8988T (cell line): ENCODE measurements around the gene TMEM127.
"Not testable (repeated sequence)": the region's sequence is repeated elsewhere in the genome, so short reads cannot be mapped to it uniquely, and the experiment has no call there.

Experiments
- DNase-seq: peaks from one replicate; pipeline ENCODE4 v3.0.0; 2011

The TMEM127 gene

DNA sequence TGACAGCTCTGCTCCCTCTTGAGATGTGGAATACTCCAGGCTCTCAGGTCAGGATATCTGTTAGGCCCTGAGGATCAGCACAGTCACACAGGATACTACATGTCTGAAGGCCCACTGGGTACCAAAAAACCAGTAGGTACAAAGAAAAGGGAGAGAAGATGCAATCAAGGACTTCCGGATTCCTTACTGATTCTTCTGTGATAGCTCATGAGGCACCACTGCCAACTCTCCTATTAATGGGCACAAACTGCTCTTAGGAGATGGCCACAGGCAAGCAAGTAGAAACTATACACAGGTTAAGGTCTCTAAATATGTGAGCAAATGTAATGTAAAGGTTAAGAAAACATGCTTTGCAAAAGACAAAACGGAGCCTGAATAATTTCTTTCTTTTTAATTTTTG is 3.5 kb downstream of the TMEM127 start:
- DNase-seq, result no peak

GRCh38 chr2:96261328-96262003 is 4.3 kb downstream of the TMEM127 start:
- no peak for DNase-seq

DNA sequence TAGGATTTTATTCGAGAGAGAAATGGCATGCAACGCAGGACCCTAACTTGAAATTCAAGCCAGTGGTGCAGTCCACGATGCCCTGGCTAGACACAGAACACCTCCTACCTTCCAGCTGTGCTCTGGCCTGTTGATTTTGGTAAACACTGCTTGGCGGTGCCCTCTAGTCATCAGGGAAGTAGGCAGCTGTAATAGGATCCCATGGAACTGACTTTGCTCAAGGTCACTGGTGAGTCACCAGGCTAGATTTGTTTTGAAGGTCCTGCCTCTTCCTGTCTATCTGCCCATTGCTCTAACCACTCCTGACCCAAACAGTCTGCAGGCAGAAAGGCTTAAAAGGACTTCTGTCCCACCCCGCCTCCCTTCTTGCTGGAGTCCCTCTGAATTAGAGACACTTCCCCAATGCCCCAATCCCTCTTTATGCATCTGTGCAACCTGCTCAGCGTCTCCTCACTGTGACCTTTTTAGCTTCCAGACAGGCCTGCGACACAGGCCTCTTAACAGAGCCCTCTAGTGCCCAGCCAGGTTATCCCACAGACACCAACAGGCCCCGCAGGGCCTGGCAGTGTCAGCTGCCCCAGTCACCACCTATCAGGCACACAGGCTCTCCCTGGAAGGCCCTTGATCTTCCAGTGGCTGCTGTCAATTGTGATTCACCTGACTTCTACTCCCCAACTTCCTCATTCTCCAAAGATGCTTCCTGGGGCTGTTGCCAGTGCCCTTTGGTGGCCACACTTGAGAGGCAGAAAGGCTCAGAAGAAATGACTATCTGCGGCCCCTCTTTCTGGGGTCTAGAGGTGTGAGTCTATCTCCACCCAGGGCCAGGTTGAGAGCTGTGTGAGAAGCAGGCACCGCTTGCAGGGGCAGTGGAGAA is 5.2 kb downstream of the TMEM127 start:
- peak; percentile 93 for DNase-seq

GRCh38 chr2:96259497-96259921 is 6.3 kb downstream of the TMEM127 start:
- DNase-seq, result no peak

DNA sequence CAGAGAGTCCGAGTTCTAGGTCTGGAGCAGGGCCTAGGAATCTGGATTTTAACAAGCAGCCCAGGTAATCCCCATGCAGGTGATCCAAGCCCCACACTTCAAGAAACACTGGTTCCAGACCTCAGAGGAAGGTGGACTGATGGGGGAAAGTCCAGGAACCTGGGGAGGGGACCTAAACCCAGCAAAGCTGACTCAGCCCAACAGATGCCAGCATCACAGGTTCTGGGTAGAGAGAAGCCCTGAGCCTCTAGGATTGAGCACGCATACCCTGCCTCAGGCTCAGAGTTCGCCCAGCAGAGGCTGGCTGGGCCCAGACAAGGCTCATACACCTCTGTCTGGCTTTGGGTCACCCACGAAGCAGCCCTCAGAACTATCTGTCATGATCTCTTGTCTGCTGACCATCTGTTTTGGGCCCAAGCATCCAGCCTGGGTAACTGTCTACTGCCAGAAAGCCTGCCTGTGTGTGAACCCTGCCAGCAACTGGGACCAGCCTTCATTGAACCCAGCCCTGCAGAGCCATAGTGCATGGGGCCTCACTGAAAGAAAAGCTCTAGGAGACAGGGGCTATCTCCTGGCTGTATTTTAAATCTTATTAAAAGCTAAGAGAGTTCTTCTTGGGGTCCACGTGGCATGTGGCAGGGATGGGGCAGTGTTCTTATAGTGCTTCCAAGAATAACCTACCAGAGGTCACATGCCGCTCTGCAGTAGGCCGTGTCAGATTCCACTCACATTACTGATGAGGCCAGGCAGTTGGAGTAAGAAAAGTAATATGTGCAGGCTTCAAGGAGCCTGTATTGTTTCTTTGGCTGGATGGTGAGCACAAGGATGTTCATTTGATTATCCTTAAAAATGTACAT is 7.4 kb downstream of the TMEM127 start:
- no peak for DNase-seq

GRCh38 chr2:96257744-96258143 is 8.1 kb downstream of the TMEM127 start:
- DNase-seq, result not testable (repeated sequence)

DNA sequence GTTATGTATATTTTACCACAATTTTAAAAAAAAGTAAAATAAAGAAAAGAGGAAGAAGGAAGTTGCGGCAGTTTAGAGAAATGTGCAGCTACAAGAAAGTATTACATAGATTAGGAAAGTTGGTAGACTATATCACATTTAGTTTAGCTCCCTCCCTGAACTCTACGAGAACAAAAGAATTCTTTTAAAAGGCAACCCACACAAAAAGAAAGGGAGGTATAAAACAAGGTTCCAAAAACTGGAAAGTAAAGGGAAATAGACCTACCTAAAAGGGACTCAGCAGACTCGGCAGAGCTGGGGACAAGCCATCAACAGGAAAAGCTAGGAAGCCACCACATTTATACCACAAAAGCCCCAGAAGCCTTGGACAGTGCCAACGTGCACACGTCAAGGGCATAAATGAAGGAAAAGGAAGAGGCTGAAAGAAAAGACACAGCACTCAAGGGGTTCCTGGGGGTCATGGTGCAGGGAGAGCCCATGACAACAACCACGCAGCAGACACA is 9.1 kb downstream of the TMEM127 start:
- no peak for DNase-seq

DNA sequence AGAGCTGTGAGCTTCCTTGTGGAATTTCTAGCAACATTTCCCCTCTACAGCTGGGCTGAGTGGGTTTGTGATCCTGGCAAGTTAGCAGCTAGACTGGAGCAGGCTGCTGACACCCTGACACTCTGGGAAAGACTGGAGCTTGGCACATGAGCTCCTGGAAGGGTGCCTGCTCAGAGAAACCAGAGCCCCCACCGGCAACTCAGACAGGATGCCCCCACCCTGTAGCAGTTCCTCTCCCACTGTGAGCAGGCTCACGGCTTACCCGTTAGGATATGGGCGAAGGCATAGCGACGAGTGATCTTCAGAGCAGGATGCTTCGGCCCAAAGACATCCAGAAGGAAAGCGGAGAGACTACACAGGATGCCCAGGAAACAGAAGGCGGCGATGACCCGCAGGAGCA is 11.2 kb downstream of the TMEM127 start:
- no peak for DNase-seq

- DNase-seq, result no peak
These were observed 12.8 kb downstream of the TMEM127 start for GRCh38 chr2:96253006-96253405.

- DNase-seq, result no peak
These were observed 13.3 kb downstream of the TMEM127 start for GRCh38 chr2:96252526-96252925.

GRCh38 chr2:96251721-96252292 is 14.0 kb downstream of the TMEM127 start:
- no peak for DNase-seq

DNA sequence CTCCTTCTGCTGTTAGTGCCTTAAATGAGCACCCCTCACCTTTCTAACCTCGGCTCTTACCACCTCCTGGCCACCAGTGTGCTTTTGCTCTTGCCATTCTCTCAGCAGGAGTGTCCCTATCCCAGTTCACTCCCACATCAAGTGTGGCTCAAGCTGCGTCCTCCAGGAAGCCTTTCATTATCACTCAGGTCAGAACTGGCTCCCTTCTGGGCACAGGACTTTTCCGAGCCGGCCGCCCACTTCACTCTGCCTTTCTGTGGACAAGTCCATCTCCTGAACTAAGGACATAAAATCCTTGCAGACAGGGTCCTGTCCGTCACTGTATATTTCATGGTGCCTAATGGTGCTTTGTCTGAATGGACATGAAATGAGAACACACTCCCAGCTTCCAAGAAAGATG is 15.6 kb downstream of the TMEM127 start:
- no peak for DNase-seq

GRCh38 chr2:96249654-96250053 is 16.1 kb downstream of the TMEM127 start:
- DNase-seq, result no peak

- DNase-seq, result no peak
These were observed 17.2 kb downstream of the TMEM127 start for GRCh38 chr2:96248624-96249023.

DNA sequence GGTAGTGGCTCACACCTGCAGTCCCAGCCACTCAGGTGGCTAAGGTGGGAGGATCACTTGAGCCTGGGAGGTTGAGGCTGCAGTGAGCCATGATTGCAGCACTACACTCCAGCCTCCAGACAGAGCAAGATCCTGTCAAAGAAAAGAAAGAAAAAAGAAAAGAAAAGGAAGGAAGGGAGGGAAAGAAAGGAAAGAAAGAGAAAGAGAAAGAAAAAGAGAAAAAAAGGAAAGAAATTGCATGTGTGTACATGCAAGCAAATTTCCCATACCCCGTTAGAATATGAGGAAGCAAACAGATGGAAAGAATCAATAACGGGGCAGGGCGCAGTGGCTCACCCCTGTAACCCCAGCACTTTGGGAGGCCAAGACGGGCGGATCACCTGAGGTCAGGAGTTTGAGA is 17.9 kb downstream of the TMEM127 start:
- no peak for DNase-seq

GRCh38 chr2:96247009-96247408 is 18.8 kb downstream of the TMEM127 start:
- no peak for DNase-seq

DNA sequence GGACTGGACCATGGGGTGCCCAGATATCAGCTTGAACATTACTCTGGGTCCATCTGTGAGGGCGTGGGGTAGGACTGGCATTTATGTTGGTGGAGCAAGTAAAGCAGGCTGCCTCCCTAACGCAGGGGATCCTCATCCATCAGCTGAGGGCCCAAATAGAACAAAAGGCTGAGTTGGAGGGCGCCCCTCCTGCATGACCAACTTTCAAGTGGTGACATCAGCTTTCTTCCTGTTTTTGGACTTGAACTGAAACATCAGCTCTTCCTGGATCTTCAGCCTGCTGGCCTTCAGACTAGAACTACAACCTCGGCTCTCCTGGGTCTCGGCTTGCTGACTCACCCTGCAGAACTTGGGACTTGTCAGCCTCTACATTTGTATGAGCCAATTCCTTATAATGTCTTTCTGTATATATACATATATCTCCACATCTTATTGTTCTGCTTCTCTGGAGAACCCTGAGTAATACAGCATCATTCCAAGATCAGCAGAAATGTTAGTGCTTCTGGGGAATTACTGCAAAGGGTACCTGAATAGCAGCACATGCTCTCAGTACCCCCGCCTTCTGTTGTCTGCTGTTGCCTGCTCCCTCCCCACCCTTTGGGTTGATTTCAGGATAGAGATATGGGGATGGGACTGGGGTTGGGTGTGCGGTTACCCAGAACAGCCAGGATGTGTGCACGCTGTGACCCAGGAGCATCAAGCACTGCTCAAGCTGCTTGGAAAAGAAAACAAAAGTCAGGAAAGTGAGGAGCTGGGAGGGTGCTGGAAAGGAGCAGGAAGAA is 20.0 kb downstream of the TMEM127 start:
- no peak for DNase-seq

- DNase-seq, result no peak
These were observed 22.0 kb downstream of the TMEM127 start for GRCh38 chr2:96243843-96244242.

GRCh38 chr2:96241900-96242611 is 23.7 kb downstream of the TMEM127 start:
- no peak for DNase-seq

- DNase-seq, result no peak
These were observed 24.6 kb downstream of the TMEM127 start for GRCh38 chr2:96241227-96241626.

DNA sequence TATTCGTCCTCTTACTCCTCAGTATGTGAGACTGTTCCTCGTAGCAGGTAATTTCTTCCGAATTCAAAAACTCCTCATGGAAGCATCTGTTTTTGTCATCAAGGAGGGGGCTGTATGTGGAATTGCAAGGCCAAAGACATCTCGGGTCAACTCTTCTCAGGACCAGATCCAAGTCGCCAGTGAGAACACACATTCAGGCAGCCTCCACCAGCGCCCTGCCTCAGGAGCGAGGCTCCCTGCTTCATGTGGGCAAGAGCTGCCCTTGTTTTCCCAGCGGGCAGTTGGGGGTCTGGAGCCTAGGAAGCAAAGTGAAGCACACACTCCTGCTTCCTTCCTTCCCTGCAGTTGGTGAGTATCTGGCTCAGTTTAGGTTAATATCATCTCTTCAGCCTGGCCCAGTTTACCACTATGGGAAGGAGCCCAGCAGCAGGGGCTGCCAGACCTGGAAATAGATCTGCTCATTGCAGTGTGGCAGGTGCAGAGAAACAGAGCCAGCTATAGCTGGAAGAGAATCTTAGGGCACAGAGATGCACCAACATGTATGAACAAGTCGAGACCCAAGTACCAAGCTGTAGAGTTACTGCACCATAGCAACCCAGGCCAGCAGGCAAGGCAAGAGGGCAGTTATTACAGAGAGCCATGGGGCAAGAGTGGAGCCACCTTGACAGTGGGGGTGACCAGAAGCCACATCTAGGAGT is 25.3 kb downstream of the TMEM127 start:
- no peak for DNase-seq
